ENCODE results near the gene MORC1.

GRCh38 chr3:108983051-108983450 lies 134.9 kb downstream of the MORC1 start:
- no peak for TF ChIP-seq YY1 (IDR thresholded peaks at IDR 0.05; ENCODE audit: insufficient read depth, insufficient read length)
- no peak for TF ChIP-seq ZNF274 (IDR thresholded peaks at IDR 0.05; ENCODE audit: low read depth, low read length)
